ENCODE measurements around the gene HOXB1.

DNA sequence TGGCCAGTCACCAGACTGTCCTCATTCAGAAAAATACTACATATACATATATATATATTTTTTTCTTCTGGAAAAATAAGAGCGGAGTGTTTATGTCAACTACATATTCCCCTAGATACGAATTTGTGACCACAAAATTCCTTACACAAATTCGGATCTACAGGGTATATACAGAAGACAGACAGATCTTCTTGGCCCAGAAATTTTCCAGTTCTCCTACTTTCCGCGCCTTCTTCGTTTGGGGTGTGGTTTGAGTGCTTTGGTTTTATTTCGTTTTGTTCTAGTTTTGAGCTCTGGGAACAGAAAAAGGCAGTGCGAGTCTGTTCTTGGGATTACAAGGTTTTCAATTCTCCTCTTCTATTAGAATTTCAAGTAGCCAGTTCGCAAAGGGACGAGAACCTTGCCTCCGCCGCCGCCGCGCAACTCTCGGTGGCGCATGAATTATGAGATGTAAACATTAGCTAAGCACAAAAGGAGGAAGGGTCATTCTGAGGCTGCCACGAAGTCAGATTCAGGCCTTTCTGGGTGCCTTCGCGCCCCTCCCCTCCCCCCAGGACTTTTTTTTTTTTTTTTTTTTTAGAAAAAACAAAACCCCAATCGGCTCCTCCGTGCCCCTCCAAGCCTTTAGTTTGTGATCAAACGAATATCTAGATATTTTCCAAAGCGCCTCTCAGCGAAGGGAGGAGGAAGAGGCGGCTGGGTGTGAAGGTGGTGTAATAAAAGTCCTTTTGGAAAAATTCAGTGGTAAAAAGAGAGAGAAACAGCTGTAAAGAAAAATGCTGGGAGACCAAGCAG, 49.1 kb upstream of the HOXB1 start:
- TF ChIP-seq, protein P1, sequence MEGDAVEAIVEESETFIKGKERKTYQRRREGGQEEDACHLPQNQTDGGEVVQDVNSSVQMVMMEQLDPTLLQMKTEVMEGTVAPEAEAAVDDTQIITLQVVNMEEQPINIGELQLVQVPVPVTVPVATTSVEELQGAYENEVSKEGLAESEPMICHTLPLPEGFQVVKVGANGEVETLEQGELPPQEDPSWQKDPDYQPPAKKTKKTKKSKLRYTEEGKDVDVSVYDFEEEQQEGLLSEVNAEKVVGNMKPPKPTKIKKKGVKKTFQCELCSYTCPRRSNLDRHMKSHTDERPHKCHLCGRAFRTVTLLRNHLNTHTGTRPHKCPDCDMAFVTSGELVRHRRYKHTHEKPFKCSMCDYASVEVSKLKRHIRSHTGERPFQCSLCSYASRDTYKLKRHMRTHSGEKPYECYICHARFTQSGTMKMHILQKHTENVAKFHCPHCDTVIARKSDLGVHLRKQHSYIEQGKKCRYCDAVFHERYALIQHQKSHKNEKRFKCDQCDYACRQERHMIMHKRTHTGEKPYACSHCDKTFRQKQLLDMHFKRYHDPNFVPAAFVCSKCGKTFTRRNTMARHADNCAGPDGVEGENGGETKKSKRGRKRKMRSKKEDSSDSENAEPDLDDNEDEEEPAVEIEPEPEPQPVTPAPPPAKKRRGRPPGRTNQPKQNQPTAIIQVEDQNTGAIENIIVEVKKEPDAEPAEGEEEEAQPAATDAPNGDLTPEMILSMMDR (IDR thresholded peaks at IDR 0.05), result no peak
- TF ChIP-seq POLR2A (IDR thresholded peaks at IDR 0.05), result no peak
